Uterine smooth muscle cell (primary cell): Measurements from ENCODE around the gene ZNF23. TPM values are rescaled to one million over a fixed set of nuclear protein-coding genes. Genes with fewer than 3 reads are reported as not detected.

Experiments used
- total RNA-seq: library from RNA; depleted of rRNA; stranded (reverse); fragments of >200 nt; gene quantifications from 2 replicates; pipeline ENCODE4 v1.2.3, GENCODE V29; 2014

ZNF23 gene
- 14.2 and 17.2 TPM in 2 replicates for total RNA-seq

DNA sequence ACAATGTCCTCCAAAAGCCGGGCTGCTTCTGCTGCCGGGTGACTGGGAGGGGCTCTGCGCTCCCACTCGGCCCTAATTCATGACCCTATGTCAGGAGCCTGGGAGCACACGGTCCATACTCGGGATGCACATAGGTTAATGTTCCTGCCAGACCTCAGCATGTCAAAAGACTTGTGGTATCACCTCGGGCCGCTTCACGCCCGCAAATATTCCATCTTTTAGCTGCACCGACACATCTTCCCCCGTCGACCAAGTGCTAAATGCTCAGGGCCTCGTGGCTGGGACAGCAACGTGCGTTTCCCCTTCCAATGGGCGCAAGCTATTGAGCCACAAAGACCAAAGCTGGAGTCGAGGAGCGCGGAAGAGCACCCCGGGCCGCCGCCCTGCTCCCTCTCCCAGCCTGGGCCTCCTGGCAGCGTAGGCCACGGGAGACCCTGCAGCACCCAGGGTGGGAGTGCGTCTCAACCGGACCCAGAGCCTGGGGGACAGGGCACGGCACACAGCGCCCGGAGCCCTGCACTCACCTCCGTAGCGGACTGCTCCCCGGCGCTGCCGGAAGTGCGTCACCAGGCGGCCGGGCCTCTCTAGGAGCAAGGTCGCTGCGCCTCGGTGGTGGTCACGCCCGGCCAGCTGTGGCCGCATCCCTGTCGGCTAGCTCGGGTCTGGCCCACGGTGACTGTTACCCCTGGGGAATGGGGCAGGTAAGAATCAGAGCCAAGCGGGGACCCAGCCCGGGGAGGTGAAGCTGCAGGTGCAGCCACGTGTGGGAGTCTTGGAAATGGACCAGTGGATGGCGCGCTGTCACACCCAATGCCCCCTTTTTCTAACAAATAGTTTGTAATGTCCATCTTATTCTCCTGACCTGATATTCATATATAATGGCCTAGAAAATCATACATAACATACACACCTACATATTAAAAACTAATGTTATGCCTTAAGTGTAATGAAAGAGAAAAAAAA lies at the start of gene ZNF23:
Gene ZNF23, minus strand, starts transcription at position 562 of the 963 bp plus-strand sequence. CDS start 5,451 bp downstream, outside the sequence.

DNA sequence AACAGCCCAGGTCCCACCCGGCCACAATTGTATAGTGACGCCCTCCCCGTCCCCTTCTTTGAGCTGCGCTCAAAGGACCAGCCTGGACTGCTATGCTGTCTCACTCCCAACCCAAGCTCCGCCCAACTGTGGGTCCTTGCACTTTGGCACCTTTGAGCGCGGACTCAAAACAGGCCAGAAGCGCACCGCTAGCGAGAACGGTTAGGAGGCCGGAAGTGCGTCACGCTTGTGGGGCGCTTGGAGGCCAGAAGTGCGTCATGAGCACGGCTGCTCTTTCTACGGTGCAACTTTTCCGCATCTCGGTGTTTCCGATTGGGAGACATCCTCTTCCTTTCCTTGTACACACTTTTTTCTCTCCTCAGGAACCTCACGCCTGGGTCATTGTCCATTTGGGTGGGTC lies 27.1 kb upstream of the ZNF23 start, which contains the start of gene ZNF19:
Gene ZNF19, minus strand, starts transcription at position 203 of the 400 bp plus-strand sequence. CDS start 7,210 bp downstream, outside the sequence.

DNA sequence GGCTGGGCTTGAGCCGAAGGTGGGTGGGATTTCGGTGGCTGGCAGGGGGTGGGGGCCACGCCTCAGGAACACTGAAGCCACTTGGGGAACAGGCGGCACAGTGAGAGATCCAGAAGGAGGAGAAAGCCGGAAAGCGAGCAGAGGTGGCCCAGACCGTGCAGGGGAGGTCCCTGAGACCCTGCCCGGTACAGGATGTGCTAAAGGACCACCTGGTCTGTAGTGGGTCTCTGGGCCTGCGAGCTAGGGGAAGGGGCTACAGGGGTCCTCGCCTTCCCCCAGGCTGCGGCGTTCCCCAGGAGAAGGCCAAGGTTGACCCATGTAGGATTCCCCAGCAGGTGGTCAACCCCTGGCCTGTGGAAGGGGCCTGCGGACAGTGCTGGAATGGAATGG lies 20.0 kb downstream of the ZNF23 start, which contains the start of gene TLE7:
Gene TLE7, minus strand, starts transcription at position 4 of the 390 bp plus-strand sequence. CDS start 8,730 bp downstream, outside the sequence.

Other genes with a start within 250 kb of the ZNF23 start
- 0.33 and 1.00 TPM in 2 replicates for gene HYDIN, start 231.5 kb downstream of the ZNF23 start, total RNA-seq
- 32.6 and 37.3 TPM in 2 replicates for gene CMTR2, start 172.8 kb downstream of the ZNF23 start, total RNA-seq
- gene CALB2, start 103.5 kb downstream of the ZNF23 start, total RNA-seq: 0.22 and 0.50 TPM in 2 replicates
- gene TLE7, start 20.2 kb downstream of the ZNF23 start, total RNA-seq: not detected in 2 replicates
- gene ZNF19, start 27.1 kb upstream of the ZNF23 start, total RNA-seq: 2.9 and 4.0 TPM in 2 replicates
- gene CHST4, start 64.2 kb upstream of the ZNF23 start, total RNA-seq: not detected in 2 replicates
- gene TAT, start 114.8 kb upstream of the ZNF23 start, total RNA-seq: not detected in 2 replicates
- not detected in 2 replicates for gene MARVELD3, start 163.9 kb upstream of the ZNF23 start, total RNA-seq